Type B pancreatic cell (in vitro differentiated cells): ENCODE measurements around the gene ARRDC3. TPM values are rescaled to one million over a fixed set of nuclear protein-coding genes. Genes with fewer than 3 reads are reported as not detected.

Experiments used
- DNase-seq: peaks from one replicate; pipeline ENCODE4 v3.0.0; 2021; ENCODE audit warnings: mixed read lengths; ENCODE audit not compliant: unreplicated experiment; ENCODE audit errors: extremely low spot score
- H3K27ac Mint-ChIP-seq: 2 replicates; pipeline ENCODE4 v1.8.0; 2021; ENCODE audit warnings: mild to moderate bottlenecking, mixed read lengths
- H3K27me3 Mint-ChIP-seq: 2 replicates; pipeline ENCODE4 v1.8.0; 2021; ENCODE audit warnings: mixed read lengths
- H3K36me3 Mint-ChIP-seq: 2 replicates; pipeline ENCODE4 v1.8.0; 2021; ENCODE audit warnings: mixed read lengths
- H3K4me1 Mint-ChIP-seq: one replicate; pipeline ENCODE4 v1.8.0; 2021; ENCODE audit warnings: mixed read lengths; ENCODE audit not compliant: unreplicated experiment
- H3K4me3 Mint-ChIP-seq: 2 replicates; pipeline ENCODE4 v1.8.0; 2021; ENCODE audit warnings: mild to moderate bottlenecking, mixed read lengths
- H3K9me3 Mint-ChIP-seq: 2 replicates; pipeline ENCODE4 v1.8.0; 2021; ENCODE audit warnings: mixed read lengths
- CTCF ChIP-seq: fragments of 200-600 bp; sonication (generic); conservative IDR thresholded peaks from 2 replicates; pipeline ENCODE4 v1.5.0; 2021; ENCODE audit warnings: antibody characterized with exemption, mild to moderate bottlenecking
- total RNA-seq: library from RNA; stranded (reverse); gene quantifications from 2 replicates; pipeline ENCODE4 v1.2.1, GENCODE V29; 2021; ENCODE audit warnings: low replicate concordance

ARRDC3 gene
- total RNA-seq, 1 donor from 2014 or later: 98.6 TPM

DNA sequence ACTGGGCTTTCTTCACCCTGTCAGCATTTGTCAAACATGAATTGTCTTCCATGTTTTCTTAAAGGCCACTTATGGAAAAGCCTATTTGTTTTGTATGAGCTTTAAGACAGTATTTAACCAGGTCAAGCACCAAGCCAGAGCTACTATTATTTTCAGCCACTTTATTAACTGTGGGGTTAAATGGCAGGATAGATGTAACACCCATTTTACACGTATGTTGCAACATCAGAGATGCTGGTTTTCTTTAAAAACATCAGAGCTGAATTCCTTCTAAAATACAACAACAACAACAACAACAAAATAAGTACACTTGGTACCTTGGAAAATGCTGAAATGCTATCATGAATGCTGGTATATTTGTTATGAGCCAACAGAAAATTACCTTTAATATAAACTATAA lies 13.6 kb downstream of the ARRDC3 start:
- DNase-seq: no peak
- no peak overlapping the region for H3K27ac Mint-ChIP-seq
- H3K27me3 Mint-ChIP-seq: no peaks in the 10 kb centered on the region
- no peak overlapping the region for H3K4me3 Mint-ChIP-seq
- no peaks in the 10 kb centered on the region for H3K9me3 Mint-ChIP-seq
- TF ChIP-seq CTCF: no peak
- peaks cover 11% of the 10 kb centered on the region for H3K4me1 Mint-ChIP-seq
- peaks cover 43% of the 10 kb centered on the region for H3K36me3 Mint-ChIP-seq

DNA sequence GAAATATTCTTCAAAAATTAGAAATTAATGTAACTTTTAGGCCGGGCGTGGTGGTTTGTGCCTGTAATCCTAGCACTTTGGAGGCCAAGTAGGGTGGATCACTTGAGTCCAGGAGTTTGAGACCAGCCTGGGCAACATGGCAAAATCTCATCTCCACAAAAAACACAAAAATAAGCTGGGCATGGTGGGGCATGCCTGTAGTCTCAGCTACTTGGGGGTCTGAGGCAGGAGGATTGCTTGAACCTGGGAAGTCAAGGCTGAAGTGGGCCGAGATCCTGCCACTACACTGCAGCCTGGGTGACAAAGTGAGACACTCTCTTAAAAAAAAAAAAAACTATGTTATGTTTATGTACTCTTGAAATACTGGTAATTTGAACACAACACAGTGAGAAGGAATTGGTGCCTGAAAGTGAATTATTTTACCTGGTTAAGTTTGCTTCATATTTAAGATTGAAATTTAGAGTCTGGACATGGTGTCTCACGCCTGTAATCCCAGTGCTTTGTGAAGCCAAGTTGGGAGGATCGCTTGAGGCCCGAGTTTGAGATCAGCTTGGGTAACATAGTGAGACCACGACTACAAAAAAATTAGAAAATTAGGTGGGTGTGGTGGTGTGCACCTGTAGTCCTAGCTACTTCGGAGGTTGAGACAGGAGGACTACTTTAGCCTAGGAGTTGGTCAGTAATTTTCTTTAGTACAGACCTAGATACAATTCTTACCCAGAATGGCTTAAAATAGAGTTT lies 15.0 kb downstream of the ARRDC3 start:
- H3K27me3 Mint-ChIP-seq: no peaks in the 10 kb centered on the region
- no peak overlapping the region for H3K27ac Mint-ChIP-seq
- no peak overlapping the region for H3K4me3 Mint-ChIP-seq
- H3K4me1 Mint-ChIP-seq: peaks cover 4% of the 10 kb centered on the region
- no peak for DNase-seq
- no peaks in the 10 kb centered on the region for H3K9me3 Mint-ChIP-seq
- peaks cover 35% of the 10 kb centered on the region for H3K36me3 Mint-ChIP-seq
- no peak for TF ChIP-seq CTCF

DNA sequence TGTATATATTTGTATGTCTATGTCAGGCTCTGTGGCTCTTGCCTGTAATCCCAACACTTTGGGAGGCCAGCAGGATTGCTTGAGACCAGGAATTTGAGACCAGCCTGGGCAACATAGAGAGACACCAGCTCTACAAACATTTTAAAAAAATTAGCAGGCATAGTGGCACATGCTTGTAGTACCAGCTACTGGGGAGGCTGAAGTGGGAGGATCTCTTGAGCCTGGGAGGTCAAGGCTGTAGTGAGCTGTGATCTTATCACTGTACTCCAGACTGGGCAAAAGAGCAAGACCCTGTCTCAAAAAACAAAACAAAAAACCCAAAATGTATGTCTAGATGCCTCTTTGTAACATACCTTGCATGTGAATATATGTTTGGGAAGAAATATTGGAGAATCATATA lies 15.8 kb downstream of the ARRDC3 start:
- no peak overlapping the region for H3K27ac Mint-ChIP-seq

GRCh38 chr5:91366551-91366950 lies 16.6 kb downstream of the ARRDC3 start:
- no peak overlapping the region for H3K4me3 Mint-ChIP-seq
- H3K36me3 Mint-ChIP-seq: peaks cover 24% of the 10 kb centered on the region
- no peaks in the 10 kb centered on the region for H3K4me1 Mint-ChIP-seq
- DNase-seq: no peak
- no peaks in the 10 kb centered on the region for H3K27me3 Mint-ChIP-seq
- no peak for TF ChIP-seq CTCF
- H3K27ac Mint-ChIP-seq: no peak overlapping the region
- peaks cover 7% of the 10 kb centered on the region for H3K9me3 Mint-ChIP-seq

More for the DNA sequence above, 15.8 kb downstream of the ARRDC3 start:
- Mint-ChIP-seq H3K9me3 (peaks cover 4% of the 10 kb centered on the region), H3K36me3 (peaks cover 30% of the 10 kb centered on the region), H3K4me3 (no peak overlapping the region), H3K27me3 (no peaks in the 10 kb centered on the region), H3K4me1 (no peaks in the 10 kb centered on the region)
- TF ChIP-seq CTCF: no peak
- no peak for DNase-seq

DNA sequence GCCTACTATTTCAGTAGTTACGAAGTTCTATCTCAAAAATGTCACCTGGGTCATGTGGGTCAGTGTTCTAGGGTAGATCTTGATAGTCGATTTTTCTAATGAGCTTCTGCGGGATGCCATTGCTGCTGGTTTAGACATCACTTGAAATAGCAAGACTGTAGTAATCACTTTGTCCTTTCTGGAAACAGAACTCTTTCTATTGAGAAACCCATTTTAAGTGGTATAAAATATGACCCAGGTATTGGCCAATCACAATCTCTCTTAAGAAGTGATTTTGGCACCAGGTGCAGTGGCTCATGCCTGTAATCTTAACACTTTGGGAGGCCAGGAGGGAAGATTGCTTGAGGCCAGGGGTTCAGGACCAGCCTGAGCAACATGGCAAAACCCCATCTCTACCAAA lies 17.6 kb downstream of the ARRDC3 start:
- no peak overlapping the region for H3K4me3 Mint-ChIP-seq
- no peaks in the 10 kb centered on the region for H3K4me1 Mint-ChIP-seq
- peaks cover 16% of the 10 kb centered on the region for H3K36me3 Mint-ChIP-seq
- H3K27me3 Mint-ChIP-seq: no peaks in the 10 kb centered on the region
- no peak overlapping the region for H3K27ac Mint-ChIP-seq
- TF ChIP-seq CTCF: no peak
- H3K9me3 Mint-ChIP-seq: peaks cover 12% of the 10 kb centered on the region
- DNase-seq: no peak
